Common myeloid progenitor, CD34-positive (primary cell): Measurements from ENCODE around the gene RHBG.

Experiments
- CTCF ChIA-PET: fragments of 350-600 bp; sonication (Branson Sonifier 250); formaldehyde crosslinking; loops from one replicate; lab custom pipeline; 2021; ENCODE audit warnings: antibody characterized with exemption; lab: Charles Lee
- POLR2A ChIA-PET: fragments of 350-600 bp; sonication (Branson Sonifier 250); formaldehyde crosslinking; loops from one replicate; lab custom pipeline; 2021; ENCODE audit warnings: antibody characterized with exemption; lab: Charles Lee
- DNase-seq, 3 donors: peaks; one replicate each; pipeline versions ENCODE4 v3.0.0 to v3.0.0-alpha.2; 2013
- H3K27ac ChIP-seq, 2 experiments: 1 replicate in 1 of 2; 2 replicates in 1 of 2; pipeline ENCODE4 v1.7.0; 2013; ENCODE audit warnings: inconsistent platforms in 2 of 2, low read length in 2 of 2, mild to moderate bottlenecking in 2 of 2, low read depth in 1 of 2, moderate library complexity in 1 of 2; ENCODE audit not compliant: severe bottlenecking in 2 of 2, insufficient read depth in 1 of 2, poor library complexity in 1 of 2
- H3K27me3 ChIP-seq, 5 experiments: replicated peaks in 2 of 5; 1 replicate in 3 of 5; 2 replicates in 2 of 5; pipeline versions ENCODE4 v1.6.1 to v1.7.0; 2013; ENCODE audit warnings: low read length in 4 of 5, mild to moderate bottlenecking in 2 of 5, moderate library complexity in 2 of 5, inconsistent platforms in 1 of 5; ENCODE audit not compliant: insufficient read depth in 5 of 5, control insufficient read depth in 4 of 5
- H3K36me3 ChIP-seq, 4 experiments: 1 replicate in 2 of 4; 2 replicates in 2 of 4; pipeline versions ENCODE4 v1.6.1 to v1.7.0; 2013; ENCODE audit warnings: low read length in 3 of 4, control low read depth in 1 of 4, mild to moderate bottlenecking in 1 of 4; ENCODE audit not compliant: control insufficient read depth in 4 of 4, insufficient read depth in 4 of 4
- H3K4me1 ChIP-seq, 4 experiments: 1 replicate in 3 of 4; 2 replicates in 1 of 4; pipeline versions ENCODE4 v1.6.1 to v1.7.1; 2013; ENCODE audit warnings: low read length in 3 of 4, mild to moderate bottlenecking in 3 of 4, control low read depth in 1 of 4, inconsistent platforms in 1 of 4, moderate library complexity in 1 of 4; ENCODE audit not compliant: control insufficient read depth in 4 of 4, insufficient read depth in 4 of 4; ENCODE audit errors: control extremely low read depth in 1 of 4
- H3K4me3 ChIP-seq, 7 experiments: 1 replicate in 4 of 7; 2 replicates in 3 of 7; pipeline versions ENCODE4 v1.5.1 to v1.7.0; 2013; ENCODE audit warnings: mild to moderate bottlenecking in 7 of 7, low read length in 6 of 7, moderate library complexity in 6 of 7, inconsistent platforms in 2 of 7, low read depth in 2 of 7, control low read depth in 1 of 7; ENCODE audit not compliant: insufficient read depth in 4 of 7, control insufficient read depth in 1 of 7; ENCODE audit errors: extremely low read depth in 1 of 7
- H3K9me3 ChIP-seq, 5 experiments: 1 replicate in 4 of 5; 2 replicates in 1 of 5; pipeline versions ENCODE4 v1.6.1 to v1.7.1; 2013; ENCODE audit warnings: low read length in 4 of 5, mild to moderate bottlenecking in 2 of 5, inconsistent platforms in 1 of 5, low read depth in 1 of 5, moderate library complexity in 1 of 5; ENCODE audit not compliant: control insufficient read depth in 4 of 5, insufficient read depth in 2 of 5; ENCODE audit errors: control extremely low read depth in 1 of 5
- WGBS: methylation state at CpG from one replicate; pipeline ENCODE4 v1.1.5; 2013; ENCODE audit not compliant: insufficient coverage; 5-methylcytosine and 5-hydroxymethylcytosine counted together

RHBG gene

DNA sequence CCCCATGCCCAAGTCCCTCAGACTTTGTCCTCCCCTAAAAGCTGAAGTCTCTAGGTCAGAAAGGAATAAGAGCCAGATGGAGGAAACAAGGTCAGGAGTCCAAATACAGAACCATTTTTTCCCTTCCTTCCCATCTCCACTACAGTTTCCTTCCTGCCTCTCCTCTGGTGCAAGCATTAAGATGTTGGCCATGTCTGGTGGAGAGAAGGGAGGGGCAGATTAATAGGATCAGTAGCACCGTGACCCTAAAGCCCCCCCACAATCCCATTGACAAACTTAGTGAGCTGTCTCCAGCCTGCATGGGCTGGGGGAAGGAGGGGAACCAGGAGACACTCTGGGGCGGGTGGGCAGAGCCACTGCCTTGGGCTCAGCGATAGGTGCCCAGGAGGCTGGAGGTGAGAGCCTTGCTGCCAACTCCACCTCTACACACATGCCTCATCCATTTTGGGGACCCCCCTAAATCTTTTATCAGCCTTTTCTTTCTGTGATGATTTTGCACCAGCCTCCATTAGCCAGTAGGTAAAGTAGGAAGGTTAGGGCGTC lies 59.8 kb downstream of the RHBG start:
- peaks cover 17 to 99% (median 71%) of the 10 kb centered on the region in 5 experiments for H3K27me3 ChIP-seq
- H3K9me3 ChIP-seq = no peaks in the 10 kb centered on the region
- POLR2A ChIA-PET = no interaction called here
- H3K4me1 ChIP-seq = no peaks in the 10 kb centered on the region
- no peak overlapping the region for H3K27ac ChIP-seq
- no peaks in the 10 kb centered on the region for H3K36me3 ChIP-seq
- CTCF ChIA-PET = interaction anchor here (1.2 to 7.2 kb wide), 3 partner anchors 10 to 23 kb away, joined by 3 to 38 read pairs (median 36); no protein-coding TSS in a partner anchor
- no peak for DNase-seq
- no peak overlapping the region for H3K4me3 ChIP-seq
- WGBS = 20% methylated on average over 1 of the region's 4 CpGs

DNA sequence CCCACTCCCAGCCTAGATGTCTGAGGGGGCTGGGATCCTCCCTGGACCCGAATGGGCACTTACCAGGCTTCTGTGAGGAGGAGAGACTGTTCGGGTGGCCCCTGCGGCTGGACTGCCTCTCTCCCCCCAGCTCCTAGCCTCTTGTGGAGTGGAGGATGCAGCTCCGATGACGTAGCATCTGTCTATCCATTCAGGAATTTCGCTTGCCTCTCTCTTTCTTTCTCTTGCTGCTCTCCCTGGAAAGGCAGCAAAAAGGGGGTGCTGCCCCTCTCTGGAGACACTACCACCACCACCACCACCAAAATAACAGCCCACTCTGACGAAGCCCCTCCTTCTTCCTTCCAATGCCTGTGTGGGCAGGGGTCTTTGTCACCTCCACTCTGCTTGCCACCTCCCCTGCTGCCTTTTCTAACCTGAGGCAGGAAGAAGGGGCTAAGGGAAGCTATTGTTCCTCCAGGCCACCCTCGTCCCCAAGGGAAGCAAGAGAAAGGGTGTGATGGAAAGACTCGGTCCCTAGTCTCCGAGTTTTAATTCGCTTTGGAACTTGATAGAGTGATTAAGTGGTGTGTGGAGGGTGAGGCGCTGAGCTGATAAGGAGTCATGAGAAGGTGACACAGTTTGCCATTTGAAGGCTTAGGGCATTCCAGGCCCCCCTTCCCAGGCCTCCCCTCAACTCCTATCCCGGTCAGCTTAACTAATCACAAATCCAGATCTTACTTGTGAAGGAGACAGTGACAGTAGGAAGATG lies 60.5 kb downstream of the RHBG start:
- 4% methylated on average over 7 of the region's 13 CpGs for WGBS
- CTCF ChIA-PET = interaction anchor here (1.2 to 8.3 kb wide), 5 partner anchors 11 to 44 kb away, joined by 3 to 88 read pairs (median 36); no protein-coding TSS in a partner anchor
- POLR2A ChIA-PET = no interaction called here
- peaks cover 15 to 99% (median 73%) of the 10 kb centered on the region in 5 experiments for H3K27me3 ChIP-seq
- no peak overlapping the region for H3K27ac ChIP-seq
- no peaks in the 10 kb centered on the region for H3K4me1 ChIP-seq
- H3K9me3 ChIP-seq = no peaks in the 10 kb centered on the region
- H3K4me3 ChIP-seq = no peak overlapping the region
- no peak for DNase-seq
- no peaks in the 10 kb centered on the region for H3K36me3 ChIP-seq

DNA sequence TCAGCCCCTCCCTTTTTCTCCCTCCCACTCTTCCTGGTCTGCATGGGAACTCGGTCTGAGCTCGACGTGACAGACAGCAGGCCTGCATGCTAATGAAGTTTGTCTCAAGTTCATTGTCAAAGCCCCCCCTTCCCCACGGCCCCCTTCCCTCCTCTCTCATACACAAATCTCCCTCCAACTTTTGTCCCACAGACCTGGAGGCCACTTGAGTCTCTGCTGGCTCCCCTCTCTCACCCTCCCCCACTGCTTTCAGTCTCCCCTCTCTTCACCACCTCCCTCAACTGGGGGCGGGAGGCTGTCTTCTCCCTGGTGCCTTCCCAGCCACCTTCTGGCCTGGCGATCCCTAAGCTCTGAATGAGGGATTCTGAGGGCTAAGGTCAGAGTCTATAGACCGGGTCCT lies 61.3 kb downstream of the RHBG start:
- no peak overlapping the region for H3K4me3 ChIP-seq
- H3K27me3 ChIP-seq = peaks cover 23 to 99% (median 73%) of the 10 kb centered on the region in 5 experiments
- no peaks in the 10 kb centered on the region for H3K36me3 ChIP-seq
- ChIA-PET CTCF (interaction anchor here (1.3 to 8.3 kb wide), 5 partner anchors 8 to 45 kb away, joined by 5 to 88 read pairs (median 36); no protein-coding TSS in a partner anchor), POLR2A (no interaction called here)
- H3K27ac ChIP-seq = no peak overlapping the region
- H3K4me1 ChIP-seq = peaks cover 0 to 1% (median under 1%) of the 10 kb centered on the region in 4 experiments
- no peaks in the 10 kb centered on the region for H3K9me3 ChIP-seq
- DNase-seq = no peak
- 0% methylated on average over 6 of the region's 7 CpGs for WGBS

DNA sequence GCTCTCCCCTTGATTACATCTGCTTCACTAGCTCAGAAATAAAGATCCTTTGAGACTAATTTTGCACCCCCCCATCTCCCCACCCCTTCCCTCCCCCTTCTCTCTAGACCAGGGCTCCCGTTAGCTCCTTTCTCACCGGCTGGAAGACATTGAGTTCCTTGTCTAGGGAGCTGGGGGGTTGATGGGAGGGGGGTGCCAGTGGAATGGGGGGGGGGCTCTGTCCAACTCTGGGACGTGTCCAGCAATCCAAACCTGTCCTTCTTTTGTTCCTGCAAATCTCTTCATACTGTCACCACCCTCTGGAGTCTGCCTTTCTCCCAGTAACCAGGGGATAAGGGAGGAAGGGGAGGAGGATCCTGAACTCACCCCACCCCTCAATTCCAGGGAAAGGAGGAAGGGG lies 61.9 kb downstream of the RHBG start:
- ChIA-PET POLR2A (no interaction called here), CTCF (interaction anchor here (1.3 to 8.3 kb wide), 6 partner anchors 8 to 46 kb away, joined by 5 to 88 read pairs (median 24); no protein-coding TSS in a partner anchor)
- no peak overlapping the region for H3K27ac ChIP-seq
- peaks cover 24 to 100% (median 74%) of the 10 kb centered on the region in 5 experiments for H3K27me3 ChIP-seq
- H3K36me3 ChIP-seq = no peaks in the 10 kb centered on the region
- DNase-seq = no peak
- WGBS = no CpG with 5 or more reads among the region's 3 CpGs
- no peaks in the 10 kb centered on the region for H3K9me3 ChIP-seq
- peaks cover 0 to 7% (median 4%) of the 10 kb centered on the region in 4 experiments for H3K4me1 ChIP-seq
- no peak overlapping the region for H3K4me3 ChIP-seq

DNA sequence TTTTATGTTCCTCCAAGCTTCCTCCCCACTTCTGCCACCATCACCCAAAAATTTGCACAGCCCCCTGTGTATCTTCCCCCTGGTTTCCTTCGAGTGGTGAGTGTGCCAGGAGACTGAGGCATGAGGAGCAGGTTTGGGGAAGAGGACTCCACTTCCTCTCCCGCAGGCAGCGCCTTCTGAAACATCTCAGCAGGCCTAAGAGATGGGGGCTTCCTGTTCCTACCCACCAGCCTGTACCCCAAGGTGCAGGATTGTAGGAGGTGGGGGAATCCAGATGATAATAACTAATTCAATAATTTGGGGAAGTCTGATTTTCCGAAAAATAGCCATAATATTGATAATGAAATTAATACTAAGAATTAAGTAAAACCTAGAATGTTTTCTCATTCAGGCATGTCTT lies 62.4 kb downstream of the RHBG start:
- POLR2A ChIA-PET = no interaction called here
- DNase-seq = no peak
- H3K27me3 ChIP-seq = peaks cover 24 to 99% (median 73%) of the 10 kb centered on the region in 5 experiments
- no peaks in the 10 kb centered on the region for H3K9me3 ChIP-seq
- no peaks in the 10 kb centered on the region for H3K36me3 ChIP-seq
- peaks cover 0 to 12% (median 7%) of the 10 kb centered on the region in 4 experiments for H3K4me1 ChIP-seq
- no peak overlapping the region for H3K27ac ChIP-seq
- no peak overlapping the region for H3K4me3 ChIP-seq
- CTCF ChIA-PET = interaction anchor here (0.9 to 8.3 kb wide), 7 partner anchors 9 to 46 kb away, joined by 4 to 88 read pairs (median 11); no protein-coding TSS in a partner anchor
- WGBS = 0% methylated on average over 2 of the region's 4 CpGs

DNA sequence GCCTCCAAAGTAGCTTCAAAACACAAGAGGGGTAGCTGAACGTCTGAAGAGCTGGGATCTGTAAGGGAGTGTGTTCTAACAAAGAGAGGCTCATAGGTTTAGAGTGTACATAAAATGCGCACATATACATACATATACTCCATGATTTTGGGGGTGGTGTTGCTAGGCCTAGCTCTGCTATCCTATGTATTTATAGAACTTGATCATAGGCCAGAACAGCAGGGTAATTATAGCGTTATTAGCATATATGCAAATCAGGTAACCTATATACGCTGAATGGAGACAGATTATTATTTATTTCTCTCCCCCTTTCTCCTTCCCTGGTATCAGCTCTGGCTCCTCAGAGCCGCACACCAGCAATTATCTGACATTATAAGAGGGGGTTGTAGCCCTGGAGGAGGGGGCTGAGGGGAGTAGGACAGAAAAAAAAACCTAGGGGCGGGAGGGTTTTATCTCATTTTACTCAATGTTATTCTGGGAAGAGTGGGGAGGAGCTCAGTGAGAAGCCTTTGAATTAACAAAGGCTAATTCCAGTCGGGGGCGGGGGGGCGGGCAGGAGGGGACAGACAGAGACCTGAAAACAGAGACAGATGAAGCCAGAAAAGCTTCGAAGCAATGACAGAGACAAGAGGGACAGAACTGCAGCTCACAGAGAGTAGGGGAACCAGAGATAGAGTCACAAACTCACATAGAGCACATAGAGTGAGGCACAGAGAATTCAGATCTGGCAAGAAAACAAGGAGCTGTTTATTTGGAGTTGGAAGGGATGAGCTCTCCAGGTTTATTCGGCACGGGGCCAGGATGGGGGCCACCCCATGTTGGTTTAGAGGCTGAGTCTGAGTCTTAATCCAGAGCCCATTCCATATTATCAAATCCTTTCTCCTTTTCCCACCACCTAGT lies 63.0 kb downstream of the RHBG start:
- no peak for DNase-seq
- no peaks in the 10 kb centered on the region for H3K36me3 ChIP-seq
- no peak overlapping the region for H3K27ac ChIP-seq
- H3K4me3 ChIP-seq = no peak overlapping the region
- WGBS = 0% methylated on average over 1 of the region's 12 CpGs
- H3K4me1 ChIP-seq = peaks cover 0 to 15% (median 9%) of the 10 kb centered on the region in 4 experiments
- CTCF ChIA-PET = interaction anchor here (0.6 to 8.3 kb wide), 9 partner anchors 9 to 69 kb away, joined by 3 to 88 read pairs (median 11); no protein-coding TSS in a partner anchor
- no peaks in the 10 kb centered on the region for H3K9me3 ChIP-seq
- POLR2A ChIA-PET = no interaction called here
- peaks cover 24 to 100% (median 70%) of the 10 kb centered on the region in 5 experiments for H3K27me3 ChIP-seq
